Measurements from ENCODE around the gene ANKRD33B. TPM values are rescaled to one million over a fixed set of nuclear protein-coding genes. Genes with fewer than 3 reads are reported as not detected.
"Not testable (repeated sequence)": the region's sequence is repeated elsewhere in the genome, so short reads cannot be mapped to it uniquely, and the experiment has no call there.

ANKRD33B gene
- total RNA-seq, 2 donors from 2014 or later: 2.0 to 4.8 TPM

DNA sequence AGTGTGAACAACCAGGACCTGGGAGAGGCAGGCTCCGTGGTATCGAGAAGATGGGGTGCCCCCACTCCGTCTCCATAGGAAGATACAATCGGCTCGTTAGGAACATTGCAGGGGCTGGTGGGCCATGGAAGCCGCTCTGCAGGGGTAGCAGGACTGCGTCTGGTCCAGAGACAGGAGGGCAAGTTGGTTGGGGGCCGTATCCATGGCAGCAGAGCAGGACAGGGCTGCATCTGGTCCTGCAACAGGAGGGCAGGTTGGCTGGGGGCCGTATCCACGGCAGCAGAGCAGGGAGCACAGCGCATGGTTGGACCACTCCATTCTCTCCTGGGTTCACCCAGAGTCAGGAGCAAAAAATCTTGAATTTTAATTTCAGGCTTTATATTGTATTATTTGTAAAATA, 98.2 kb downstream of the ANKRD33B start:
- DNase-seq (no peak), ATAC-seq (no peak)
- intact Hi-C loops (cut with DNase I): no loop called here

- no peak for ATAC-seq
- no peak for DNase-seq
- intact Hi-C loops (cut with DNase I): no loop called here
These were observed 99.0 kb downstream of the ANKRD33B start for GRCh38 chr5:10662661-10663488.

- intact Hi-C loops (cut with DNase I): no loop called here
- ATAC-seq: peak; percentile 59 to 66
- no peak for DNase-seq
These were observed 99.8 kb downstream of the ANKRD33B start for GRCh38 chr5:10663489-10664179.

DNA sequence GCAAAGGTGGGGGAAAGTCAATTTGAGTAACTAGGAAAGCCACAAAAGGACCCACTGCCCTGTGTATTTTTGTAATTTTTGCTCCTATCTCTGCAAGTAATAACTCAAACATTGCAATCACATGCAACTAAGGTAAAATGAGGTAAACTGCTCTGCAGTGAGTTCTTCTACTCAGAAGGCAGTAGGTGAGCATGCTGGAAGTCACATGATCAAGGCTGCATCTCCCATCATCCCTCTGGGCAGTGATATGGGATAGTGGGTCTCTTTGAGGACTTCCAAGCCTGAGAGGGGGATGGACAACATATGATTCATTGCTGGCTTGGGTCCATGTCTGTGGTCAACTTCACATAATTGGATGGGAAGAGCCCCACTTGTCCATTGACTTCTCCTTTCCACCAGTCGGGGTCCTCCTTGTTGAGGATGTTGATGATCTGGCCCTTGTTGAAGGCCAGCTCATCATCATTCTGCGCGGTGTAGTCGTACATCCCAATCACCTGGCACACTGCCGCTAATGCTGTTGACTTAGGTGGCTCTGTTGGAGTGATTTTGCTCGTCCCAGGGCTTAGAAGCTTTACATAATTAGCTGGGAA, 100.4 kb downstream of the ANKRD33B start:
- ATAC-seq; DNase-seq; intact Hi-C loops (cut with DNase I): not testable (repeated sequence)

DNA sequence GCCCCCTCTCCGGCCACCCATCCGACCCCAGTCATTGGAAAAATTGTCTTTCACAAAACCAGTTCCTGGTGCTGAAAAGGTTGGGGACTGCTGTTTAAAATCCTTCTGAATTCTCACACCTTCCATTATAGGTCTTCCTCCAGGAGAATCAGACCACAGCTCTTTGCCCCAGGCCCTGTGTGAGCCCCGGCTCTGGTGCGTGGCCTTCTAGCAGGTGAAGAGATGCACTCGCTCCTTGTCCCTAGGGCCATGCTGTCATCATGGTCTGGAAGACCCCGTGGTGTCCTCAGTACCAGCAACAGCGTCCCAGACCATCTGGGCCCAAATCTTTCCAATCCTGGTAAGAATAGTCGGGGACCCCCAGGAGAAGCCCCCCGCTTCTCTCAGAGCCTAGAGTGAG, 101.9 kb downstream of the ANKRD33B start:
- DNase-seq: no peak
- ATAC-seq: no peak
- intact Hi-C loops (cut with DNase I): no loop called here

DNA sequence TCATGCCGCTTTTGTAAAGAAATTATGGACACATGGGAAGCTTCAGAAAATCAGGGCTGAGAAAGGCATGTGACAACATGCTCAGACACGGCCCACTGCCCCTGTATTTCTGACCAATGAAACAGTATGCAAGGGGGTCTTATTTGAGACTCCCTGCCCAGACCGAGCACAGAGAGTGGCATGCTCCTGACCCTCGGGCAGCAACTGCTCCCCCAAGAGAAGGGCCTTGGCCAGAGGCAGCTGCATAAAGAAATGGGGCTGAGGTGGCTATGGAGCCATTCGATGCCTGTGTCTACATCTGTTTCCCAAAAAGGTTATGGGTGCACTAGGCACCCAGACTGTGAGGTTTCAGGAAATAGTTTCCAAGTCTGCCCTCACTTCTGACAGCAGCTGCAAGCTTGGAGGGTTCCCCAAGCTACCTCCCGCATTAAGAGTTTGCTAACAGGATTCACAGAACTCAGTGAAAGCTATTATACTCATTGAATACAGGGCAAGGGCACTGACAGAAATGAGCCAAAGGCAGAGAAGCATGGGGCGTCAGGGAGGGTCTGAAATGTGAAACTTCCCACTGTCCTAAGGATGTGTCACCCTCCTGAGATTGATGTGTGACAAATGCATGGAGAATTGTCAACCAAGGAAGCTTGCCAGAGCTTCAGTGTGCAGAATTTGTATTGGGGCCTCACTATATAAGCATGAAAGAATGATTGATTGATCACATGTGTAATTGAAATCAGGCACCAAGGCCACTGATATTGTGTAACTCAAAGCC, 102.8 kb downstream of the ANKRD33B start:
- DNase-seq (no peak), ATAC-seq (no peak)
- intact Hi-C loops (cut with DNase I): no loop called here

DNA sequence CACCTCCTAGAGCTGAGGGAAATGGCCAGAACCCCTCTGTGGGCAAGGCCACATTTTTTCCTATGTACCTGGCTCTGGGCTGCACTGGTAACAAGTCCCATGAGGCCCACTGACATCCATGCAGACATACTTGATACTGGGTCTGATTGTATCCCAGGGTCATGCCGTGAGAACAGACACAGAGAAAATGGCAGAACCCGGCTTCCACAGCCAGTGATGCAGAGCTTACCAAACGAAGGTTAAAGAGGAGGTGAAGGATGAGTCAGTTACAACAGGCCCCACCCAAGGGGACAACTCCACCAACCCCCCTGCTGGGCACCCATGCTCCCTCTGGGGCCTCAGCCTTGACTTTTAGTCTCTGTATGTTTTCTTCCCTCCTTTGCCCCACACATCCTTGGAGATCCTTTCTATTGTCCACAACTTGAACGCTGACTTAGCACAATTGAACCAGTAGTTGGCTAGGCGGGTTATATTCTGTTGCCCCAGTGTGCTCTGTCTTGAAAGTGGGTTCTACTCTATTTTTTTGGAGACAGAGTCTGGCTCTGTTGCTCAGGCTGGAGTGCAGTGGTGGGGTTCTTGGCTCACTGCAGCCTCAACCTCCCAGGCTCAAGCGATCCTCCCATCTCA, 103.7 kb downstream of the ANKRD33B start:
- no peak for DNase-seq
- intact Hi-C loops (cut with DNase I): no loop called here
- ATAC-seq: no peak

GRCh38 chr5:10668697-10669096, 104.8 kb downstream of the ANKRD33B start:
- intact Hi-C loops (cut with DNase I): no loop called here
- ATAC-seq (no peak), DNase-seq (no peak)

DNA sequence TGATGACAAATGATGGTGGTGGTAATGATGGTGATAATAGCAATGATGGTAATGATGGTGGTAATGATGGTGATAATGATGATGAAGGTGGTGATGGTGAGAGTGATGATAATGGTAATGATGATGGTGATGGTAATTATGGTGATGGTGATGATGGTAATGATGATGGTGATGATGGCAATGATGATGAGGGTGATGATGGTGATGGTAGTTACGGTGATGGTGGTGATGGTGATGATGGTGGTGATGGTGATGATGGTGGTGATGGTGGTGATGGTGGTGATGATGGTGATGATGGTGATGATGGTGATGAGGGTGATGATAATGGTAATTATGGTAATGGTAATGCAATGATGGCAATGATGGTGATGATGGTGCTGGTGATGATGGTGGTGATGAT, 106.1 kb downstream of the ANKRD33B start:
- DNase-seq (no peak), ATAC-seq (no peak)
- intact Hi-C loops (cut with DNase I): no loop called here

GRCh38 chr5:10671041-10672008, 107.5 kb downstream of the ANKRD33B start:
- no peak for ATAC-seq
- intact Hi-C loops (cut with DNase I): no loop called here

GRCh38 chr5:10672146-10673016, 108.5 kb downstream of the ANKRD33B start:
- no peak for DNase-seq
- intact Hi-C loops (cut with DNase I): no loop called here
- no peak for ATAC-seq

More at GRCh38 chr5:10671041-10672008, 107.5 kb downstream of the ANKRD33B start:
- DNase-seq: no peak

- intact Hi-C loops (cut with DNase I): no loop called here
- DNase-seq: no peak
- ATAC-seq: no peak
These were observed 109.1 kb downstream of the ANKRD33B start for GRCh38 chr5:10673017-10673389.

DNA sequence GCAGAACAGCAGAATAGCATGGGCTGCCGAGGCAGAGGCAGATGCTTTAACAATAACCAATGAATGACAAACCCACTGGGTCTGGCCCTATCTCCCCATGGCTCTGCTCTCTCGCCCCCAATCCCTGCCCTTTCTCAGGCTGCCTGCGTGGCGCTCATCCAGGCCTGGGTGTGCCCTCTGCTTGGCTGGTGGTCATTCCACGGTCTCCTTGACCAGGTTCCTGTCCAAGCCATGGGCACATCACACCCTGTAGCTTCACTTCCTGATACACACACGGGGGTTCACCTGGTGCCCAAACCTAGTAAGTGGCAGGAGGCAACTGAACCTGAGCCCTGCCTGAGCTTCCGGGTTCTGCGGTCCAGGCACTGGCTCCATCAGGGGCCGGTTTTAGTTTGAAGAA, 109.5 kb downstream of the ANKRD33B start:
- intact Hi-C loops (cut with DNase I): no loop called here
- DNase-seq (no peak), ATAC-seq (no peak)

GRCh38 chr5:10674096-10674495, 110.2 kb downstream of the ANKRD33B start:
- peak in 1 of 2 donors; percentile 26 for ATAC-seq
- no peak for DNase-seq
- intact Hi-C loops (cut with DNase I): no loop called here

- ATAC-seq (peak in 1 of 2 donors; percentile 13), DNase-seq (no peak)
- intact Hi-C loops (cut with DNase I): no loop called here
These were observed 110.7 kb downstream of the ANKRD33B start for GRCh38 chr5:10674582-10674981.

DNA sequence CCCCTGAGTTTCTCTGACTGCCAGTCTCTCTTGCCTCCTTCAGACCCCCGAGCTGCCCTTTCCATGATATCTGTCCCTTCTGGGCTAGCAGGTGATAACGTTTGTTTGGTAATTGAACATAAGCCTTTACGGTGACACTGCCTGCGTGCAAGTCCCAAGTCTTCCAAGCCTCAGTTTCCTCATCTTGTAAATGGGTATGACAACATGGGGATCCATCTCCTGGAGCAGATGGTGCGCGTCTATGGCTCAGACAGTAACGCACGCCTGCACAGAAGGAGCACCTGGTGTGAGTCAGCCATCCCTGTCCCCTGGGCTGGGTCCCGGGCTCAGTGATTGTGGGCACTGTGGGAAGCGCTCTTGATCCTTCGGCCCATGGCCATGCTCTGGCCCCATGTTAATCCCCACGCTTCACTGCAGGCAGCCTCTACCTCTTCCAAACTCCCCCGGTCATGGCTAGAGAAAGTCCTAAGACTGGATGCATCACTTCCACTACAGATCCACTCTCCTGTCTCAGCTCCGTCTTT, 111.4 kb downstream of the ANKRD33B start:
- DNase-seq (no peak), ATAC-seq (no peak)
- intact Hi-C loops (cut with DNase I): no loop called here

- no peak for DNase-seq
- ATAC-seq: no peak
- intact Hi-C loops (cut with DNase I): no loop called here
These were observed 112.4 kb downstream of the ANKRD33B start for GRCh38 chr5:10676224-10676623.

All from left cardiac atrium (tissue), 4 donors.